Stimulated activated CD8-positive, alpha-beta memory T cell treated with anti-CD3 and anti-CD28 coated beads, Interleukin-12 subunit alpha, Interleukin-12 subunit beta, amount 100 ng/mL, for 24 hours (primary cell): ENCODE measurements around the gene NPBWR2.
"Not testable (repeated sequence)": the region's sequence is repeated elsewhere in the genome, so short reads cannot be mapped to it uniquely, and the experiment has no call there.

Experiments
- DNase-seq: peaks from one replicate; pipeline ENCODE4 v3.0.0-alpha.2; 2020; ENCODE audit errors: extremely low read depth

NPBWR2 gene

GRCh38 chr20:64119301-64119680 lies 11.9 kb upstream of the NPBWR2 start:
- DNase-seq = no peak

DNA sequence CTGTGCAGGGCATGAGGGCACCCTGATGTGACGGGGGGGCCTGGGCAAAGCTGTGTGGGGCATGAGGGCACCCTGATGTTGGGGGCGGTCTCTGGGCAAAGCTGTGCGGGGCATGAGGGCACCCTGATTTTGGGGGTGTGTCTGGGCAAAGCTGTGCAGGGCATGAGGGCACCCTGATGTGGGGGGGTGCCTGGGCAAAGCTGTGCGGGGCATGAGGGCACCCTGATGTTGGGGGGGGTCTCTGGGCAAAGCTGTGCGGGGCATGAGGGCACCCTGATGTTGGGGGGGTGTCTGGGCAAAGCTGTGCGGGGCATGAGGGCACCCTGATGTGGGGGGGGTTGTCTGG lies 10.0 kb upstream of the NPBWR2 start:
- not testable (repeated sequence) for DNase-seq

GRCh38 chr20:64116541-64117431 lies 9.4 kb upstream of the NPBWR2 start:
- no peak for DNase-seq

GRCh38 chr20:64116016-64116415 lies 8.7 kb upstream of the NPBWR2 start:
- DNase-seq = no peak

DNA sequence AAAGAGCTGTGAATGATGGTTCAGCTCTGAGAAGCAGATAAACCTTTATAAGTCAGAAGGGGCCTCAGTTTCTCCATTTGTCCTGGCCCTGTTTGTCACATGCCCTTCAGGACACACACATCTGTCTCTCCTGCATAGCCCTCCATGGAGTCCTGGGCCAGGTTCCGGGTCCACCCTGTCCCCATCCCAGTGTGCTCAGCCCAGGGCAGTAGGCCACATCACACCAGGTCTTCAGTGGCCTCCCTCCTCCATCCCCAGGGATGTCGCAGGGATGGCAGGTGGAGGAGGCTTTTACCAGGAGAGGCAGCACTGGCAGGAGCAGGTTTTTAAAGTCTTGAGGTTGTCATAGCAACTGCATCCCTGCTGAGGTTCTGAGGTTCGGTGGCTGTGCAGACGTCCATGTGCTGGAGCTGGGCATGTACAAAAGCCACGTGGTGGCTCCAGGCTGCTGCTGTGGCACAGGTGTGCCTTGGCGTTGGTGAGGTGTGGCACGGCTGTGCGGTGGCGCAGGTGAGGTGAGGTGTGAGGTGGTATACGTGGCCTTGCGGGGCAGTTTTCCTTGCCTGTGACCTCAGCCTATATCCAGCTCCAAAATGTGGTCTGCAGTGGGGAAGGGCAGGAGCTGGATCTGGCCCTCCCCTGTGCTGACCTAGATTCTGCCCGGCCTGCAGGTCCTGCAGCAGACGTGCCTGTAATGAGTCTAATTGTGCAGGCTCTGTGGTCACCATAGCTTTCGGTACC lies 8.0 kb upstream of the NPBWR2 start:
- DNase-seq = no peak

DNA sequence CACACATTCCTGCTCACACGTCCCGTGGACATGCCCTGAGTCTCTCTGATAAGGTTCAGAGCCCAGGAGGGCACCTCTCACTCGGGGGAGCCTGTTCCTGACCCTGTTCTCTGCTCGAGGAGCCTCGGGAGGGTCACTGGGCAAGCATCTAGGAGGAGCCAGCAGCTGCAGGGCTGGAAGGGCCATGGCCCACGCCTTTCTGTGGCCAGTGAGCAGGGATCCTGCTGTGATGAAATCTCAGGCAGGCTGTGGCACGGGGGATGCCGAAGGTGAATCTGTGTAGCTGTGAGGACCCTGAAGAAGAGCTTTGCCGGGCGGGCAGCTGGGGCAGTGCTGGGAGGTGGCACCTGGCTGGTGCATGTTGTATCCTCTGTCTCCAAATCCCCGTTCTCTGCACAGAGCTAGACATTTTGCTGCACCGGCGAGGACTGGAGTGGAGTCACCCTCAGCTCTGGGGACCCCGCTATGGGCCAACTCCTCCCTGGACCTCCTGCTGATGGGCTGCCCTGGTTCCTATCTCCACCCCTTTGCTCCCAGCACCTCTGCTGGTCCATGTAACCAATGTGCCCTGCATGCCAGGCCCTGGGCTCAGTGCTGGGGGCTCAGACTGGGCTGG lies 7.1 kb upstream of the NPBWR2 start:
- DNase-seq = no peak

GRCh38 chr20:64113796-64114355 lies 6.5 kb upstream of the NPBWR2 start:
- no peak for DNase-seq

GRCh38 chr20:64113444-64113775 lies 6.0 kb upstream of the NPBWR2 start:
- DNase-seq = no peak

DNA sequence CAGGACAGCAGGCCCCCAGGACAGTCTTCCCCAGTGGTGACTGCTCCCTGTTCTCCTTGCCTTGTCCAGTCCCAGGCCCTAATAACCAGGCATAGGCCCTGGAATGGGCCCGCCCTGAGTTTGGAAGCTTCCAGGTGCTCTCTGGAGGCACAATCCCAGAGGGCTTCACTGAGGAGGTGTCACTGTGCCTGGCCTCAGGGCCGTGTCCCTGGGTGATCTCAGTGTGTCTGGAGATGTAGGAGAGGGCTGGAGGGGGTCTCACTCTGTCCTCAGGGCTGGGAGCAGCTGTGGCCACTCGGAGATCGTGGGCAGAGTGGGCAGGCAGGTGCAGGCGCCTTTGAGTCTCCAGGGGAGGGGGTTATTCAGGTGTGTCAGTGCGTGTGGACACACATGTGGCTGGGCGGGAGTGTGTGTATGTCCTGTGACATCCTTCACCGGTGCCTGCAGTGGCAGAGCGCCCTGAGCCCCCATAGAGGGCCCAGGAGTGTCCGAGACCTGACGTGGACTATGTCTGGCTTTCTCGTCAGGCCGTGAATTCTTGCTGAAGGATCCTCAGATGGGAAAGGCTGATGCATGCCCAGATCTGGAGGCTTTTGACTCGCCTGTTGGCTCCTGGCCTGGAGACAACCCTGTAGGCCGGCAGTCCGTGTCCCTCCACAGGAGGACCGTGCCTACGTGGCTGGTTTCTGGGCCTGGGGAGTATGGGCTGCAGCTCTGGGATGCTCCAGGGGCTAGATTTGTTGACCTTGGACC lies 5.5 kb upstream of the NPBWR2 start:
- DNase-seq = no peak

- no peak for DNase-seq
These were observed 4.7 kb upstream of the NPBWR2 start for GRCh38 chr20:64111841-64112641.

- DNase-seq = no peak
These were observed 3.2 kb upstream of the NPBWR2 start for GRCh38 chr20:64110411-64111068.

GRCh38 chr20:64109831-64110391 lies 2.5 kb upstream of the NPBWR2 start:
- DNase-seq = no peak

- DNase-seq = no peak
These were observed 1.6 kb upstream of the NPBWR2 start for GRCh38 chr20:64108731-64109681.

- no peak for DNase-seq
These were observed 532 bp upstream of the NPBWR2 start for GRCh38 chr20:64107736-64108457.

DNA sequence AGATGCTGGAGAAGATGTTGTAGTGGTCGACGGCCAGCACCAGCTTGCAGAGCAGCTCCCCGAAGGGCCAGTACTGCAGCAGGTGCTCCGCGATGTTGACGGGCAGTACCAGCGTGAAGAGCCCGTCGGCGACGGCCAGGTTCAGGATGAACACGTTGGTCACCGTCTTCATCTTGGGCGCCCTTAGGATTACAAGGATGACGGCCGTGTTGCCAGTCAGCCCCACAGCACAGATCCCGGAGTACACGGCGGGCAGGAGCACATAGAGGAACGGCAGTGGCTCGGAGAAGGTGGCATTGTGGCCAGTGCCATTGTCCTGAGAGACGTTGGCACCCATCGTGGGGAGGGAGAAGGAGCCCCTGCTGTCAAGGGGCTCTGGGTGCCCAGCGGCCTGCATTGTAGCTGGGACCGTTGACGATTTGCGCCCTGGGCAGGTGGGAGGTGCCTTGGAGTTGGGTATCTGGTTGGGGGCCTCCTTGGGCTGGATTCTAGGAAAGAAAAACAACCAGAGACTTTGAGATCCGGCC lies 867 bp downstream of the NPBWR2 start:
- DNase-seq = no peak

- no peak for DNase-seq
These were observed 1.4 kb downstream of the NPBWR2 start for GRCh38 chr20:64105846-64106434.

DNA sequence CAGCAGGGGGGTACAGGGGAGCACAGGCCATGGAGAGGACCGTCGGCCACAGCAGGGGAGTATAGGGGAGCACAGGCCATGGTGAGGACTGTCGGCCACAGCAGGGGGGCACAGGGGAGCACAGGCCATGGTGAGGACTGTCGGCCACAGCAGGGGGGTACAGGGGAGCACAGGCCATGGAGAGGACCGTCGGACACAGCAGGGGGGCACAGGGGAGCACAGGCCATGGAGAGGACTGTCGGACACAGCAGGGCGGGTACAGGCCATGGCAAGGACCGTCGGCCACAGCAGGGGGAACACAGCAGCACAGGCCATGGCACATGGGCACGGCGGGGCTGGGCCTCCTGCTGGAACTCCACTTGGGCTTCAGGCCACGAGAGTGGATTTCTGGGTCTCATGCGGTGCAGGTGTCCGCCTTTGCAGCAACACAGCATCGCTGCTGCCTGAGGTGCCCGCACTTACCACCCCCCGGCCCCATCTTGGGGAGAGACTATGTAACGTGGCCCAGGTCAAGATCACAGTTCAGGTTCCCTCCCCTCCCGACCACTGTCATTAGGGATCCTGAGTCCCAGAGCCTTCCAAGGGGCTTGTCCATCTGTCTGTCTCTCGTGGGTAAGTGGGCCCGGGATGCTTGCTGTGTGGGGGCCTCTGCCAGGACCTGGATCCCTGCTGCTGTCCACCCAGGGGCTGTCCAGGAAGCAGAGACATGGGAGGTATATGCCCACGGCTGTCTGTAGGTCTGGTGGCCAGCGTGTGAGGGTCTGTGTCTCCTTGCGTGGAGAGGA lies 2.5 kb downstream of the NPBWR2 start:
- DNase-seq = no peak
